ENCODE data around the gene KRT33B.

KRT33B gene

DNA sequence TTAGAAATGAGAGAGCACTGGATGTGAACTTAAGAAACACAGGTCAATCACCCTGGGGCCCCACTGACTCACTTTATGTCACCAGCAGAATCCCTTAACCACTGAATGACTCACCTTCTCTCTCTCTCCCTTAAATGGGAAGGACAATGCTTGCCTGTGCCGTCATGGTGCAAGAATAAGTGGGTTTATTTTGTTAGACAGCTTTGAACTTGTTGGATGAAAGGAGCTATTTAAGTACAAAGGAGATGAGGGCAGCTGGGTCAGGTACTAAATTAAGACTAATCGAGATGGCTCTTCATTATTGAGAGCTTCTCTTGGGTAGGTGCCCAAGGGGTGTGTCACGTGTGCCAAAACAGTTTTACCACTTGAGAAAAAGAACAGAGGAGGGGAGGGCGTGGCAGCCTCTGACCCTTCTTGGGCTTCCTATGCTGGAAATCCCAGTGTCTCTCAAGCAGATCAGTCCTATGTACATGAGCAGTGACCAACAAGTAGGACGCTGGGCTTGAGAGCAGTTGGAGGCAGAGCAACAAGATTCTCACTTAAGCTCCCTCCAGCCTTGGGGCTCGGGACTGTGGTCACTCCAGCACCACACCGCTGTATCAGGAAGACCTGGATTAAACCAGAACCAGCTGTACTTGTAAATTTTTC is 34.5 kb upstream of the KRT33B start:
- no peak overlapping the region for H3K27ac ChIP-seq
- no peaks in the 10 kb centered on the region for H3K27me3 ChIP-seq (ENCODE audit: insufficient read depth, low read depth)
- no peak overlapping the region for H3K4me3 ChIP-seq (IDR thresholded peaks at IDR 0.05; ENCODE audit: insufficient read depth, low read depth, low read length)
- no peaks in the 10 kb centered on the region for H3K79me2 ChIP-seq (ENCODE audit: insufficient read depth, low read depth)
- H4K20me1 ChIP-seq (ENCODE audit: insufficient read depth), result no peaks in the 10 kb centered on the region
- TF ChIP-seq CTCF (conservative IDR thresholded peaks at IDR 0.05; ENCODE audit: low read depth, low read length), result no peak
- no peak overlapping the region for H3K4me2 ChIP-seq
- H2AFZ ChIP-seq (ENCODE audit: low read depth), result no peak overlapping the region
- no peaks in the 10 kb centered on the region for H3K36me3 ChIP-seq (ENCODE audit: insufficient read depth)
- H3K9ac ChIP-seq, result no peak overlapping the region
- no peaks in the 10 kb centered on the region for H3K4me1 ChIP-seq (ENCODE audit: low read depth, poor library complexity, severe bottlenecking)

GRCh38 chr17:41403404-41404023 is 33.9 kb upstream of the KRT33B start:
- Histone ChIP-seq H3K36me3 (ENCODE audit: insufficient read depth) (no peaks in the 10 kb centered on the region), H3K27me3 (ENCODE audit: insufficient read depth, low read depth) (no peaks in the 10 kb centered on the region), H3K4me3 (IDR thresholded peaks at IDR 0.05; ENCODE audit: insufficient read depth, low read depth, low read length) (no peak overlapping the region), H2AFZ (ENCODE audit: low read depth) (no peak overlapping the region), H3K4me2 (no peak overlapping the region), H3K27ac (no peak overlapping the region), H3K4me1 (ENCODE audit: low read depth, poor library complexity, severe bottlenecking) (no peaks in the 10 kb centered on the region), H3K79me2 (ENCODE audit: insufficient read depth, low read depth) (no peaks in the 10 kb centered on the region), H3K9ac (no peak overlapping the region), H4K20me1 (ENCODE audit: insufficient read depth) (no peaks in the 10 kb centered on the region)
- TF ChIP-seq CTCF (conservative IDR thresholded peaks at IDR 0.05; ENCODE audit: low read depth, low read length), result no peak

- no peaks in the 10 kb centered on the region for H3K36me3 ChIP-seq (ENCODE audit: insufficient read depth)
- TF ChIP-seq CTCF (conservative IDR thresholded peaks at IDR 0.05; ENCODE audit: low read depth, low read length), result no peak
- H3K9ac ChIP-seq, result no peak overlapping the region
These were observed 32.5 kb upstream of the KRT33B start for GRCh38 chr17:41402161-41402560.

DNA sequence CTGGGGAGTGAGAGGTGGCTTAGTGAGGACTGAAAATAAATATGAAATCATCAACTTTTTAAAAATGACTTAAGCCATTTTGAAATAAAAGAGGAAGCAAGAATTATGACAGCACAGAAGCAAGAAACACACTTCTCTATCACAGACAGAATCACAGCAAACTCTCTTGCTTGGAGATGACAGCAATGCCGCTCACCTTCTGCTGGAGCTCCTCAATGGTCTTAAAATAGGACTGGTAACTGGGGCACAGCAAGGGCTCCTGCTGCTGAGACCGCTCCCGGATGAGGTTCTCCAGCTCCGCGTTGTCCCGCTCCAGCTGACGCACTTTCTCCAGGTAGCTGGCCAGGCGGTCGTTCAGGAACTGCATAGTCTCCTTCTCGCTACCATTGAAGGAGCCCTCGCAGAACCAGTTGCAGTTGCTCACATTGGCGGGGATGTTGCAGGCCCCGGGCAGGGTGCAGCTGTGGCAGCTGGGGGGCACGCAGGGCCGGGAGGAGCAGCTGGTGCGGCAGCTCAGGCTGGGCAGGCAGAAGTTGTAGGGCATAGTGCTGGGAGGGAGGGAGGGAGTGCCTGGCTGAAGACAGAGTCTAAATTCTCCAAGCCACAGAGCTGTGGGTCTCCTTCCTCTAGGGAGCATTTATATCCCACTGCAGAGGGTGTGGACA is 27.5 kb upstream of the KRT33B start, which contains the start of gene KRT31:
KRT31 (minus strand) TSS at position 613 of the 665 bp plus-strand sequence; CDS start at position 544, 69 bp downstream.
- H3K79me2 ChIP-seq (ENCODE audit: insufficient read depth, low read depth), result no peaks in the 10 kb centered on the region
- no peak within 1 kb of the TSS for H2AFZ ChIP-seq (ENCODE audit: low read depth)
- no peaks in the 10 kb centered on the region for H3K27me3 ChIP-seq (ENCODE audit: insufficient read depth, low read depth)
- no peaks in the 10 kb centered on the region for H3K4me1 ChIP-seq (ENCODE audit: low read depth, poor library complexity, severe bottlenecking)
- H3K9ac ChIP-seq, result no peak within 1 kb of the TSS
- no peak within 1 kb of the TSS for H3K4me3 ChIP-seq (IDR thresholded peaks at IDR 0.05; ENCODE audit: insufficient read depth, low read depth, low read length)
- no peak within 1 kb of the TSS for H3K27ac ChIP-seq
- no peaks in the 10 kb centered on the region for H3K36me3 ChIP-seq (ENCODE audit: insufficient read depth)
- H3K4me2 ChIP-seq, result no peak within 1 kb of the TSS
- H4K20me1 ChIP-seq (ENCODE audit: insufficient read depth), result no peaks in the 10 kb centered on the region
- TF ChIP-seq CTCF (conservative IDR thresholded peaks at IDR 0.05; ENCODE audit: low read depth, low read length), result no peak

More at GRCh38 chr17:41402161-41402560, 32.5 kb upstream of the KRT33B start:
- H4K20me1 ChIP-seq (ENCODE audit: insufficient read depth), result no peaks in the 10 kb centered on the region
- H3K27me3 ChIP-seq (ENCODE audit: insufficient read depth, low read depth), result no peaks in the 10 kb centered on the region
- no peak overlapping the region for H3K4me3 ChIP-seq (IDR thresholded peaks at IDR 0.05; ENCODE audit: insufficient read depth, low read depth, low read length)
- H3K79me2 ChIP-seq (ENCODE audit: insufficient read depth, low read depth), result no peaks in the 10 kb centered on the region
- H3K27ac ChIP-seq, result no peak overlapping the region
- H2AFZ ChIP-seq (ENCODE audit: low read depth), result no peak overlapping the region
- H3K4me2 ChIP-seq, result no peak overlapping the region
- H3K4me1 ChIP-seq (ENCODE audit: low read depth, poor library complexity, severe bottlenecking), result no peaks in the 10 kb centered on the region
